Heart left ventricle (tissue), 13 donors: ENCODE data around the gene SARS1.

Experiments
- POLR2A ChIP-seq, 2 donors: fragments of 450-650 bp; IDR thresholded peaks; one replicate each; pipeline ENCODE4 v1.6.1; 2017; ENCODE audit warnings: antibody characterized with exemption in 2 of 2, mild to moderate bottlenecking in 2 of 2, moderate library complexity in 2 of 2
- TF ChIP-seq, protein P1 (sequence below), 12 donors: fragments of 200-600 bp; sonication (generic) in 4 of 12; IDR thresholded peaks; one replicate each; pipeline versions ENCODE4 v1.5.0 to v1.8.0; 2018 to 2022; ENCODE audit warnings: antibody characterized with exemption in 12 of 12, mild to moderate bottlenecking in 5 of 12
- donor health status: ischemic (EF 13 %, LVEDD 7.1; RV severe dilation, severe dysfunction).
- donor health status: DM: no; HTN: yes; CAD: no.
- donor health status: DM: no; HTN: no; CAD: no.
- donor health status: ischemic (EF 25% LVEDD 6.9; RV normal size, moderate dysfunction).
- donor health status: ischemic (EF 25% LVEDD 5.7; RV mildly dilated, moderate dysfunction).
- donor health status: ischemic (EF 35%, LVEDD 5.7; RV mildly dilated, moderate dysfunction).
- donor health status: nonischemic (EF 11% LVEDD 7.7; RV severe dilation, severe dysfunction).
- donor health status: DM: yes; HTN: yes; CAD: no.
- donor health status: PGD.
- donor health status: ischemic (EF 29% LVEDD 5.4; RV normal size, mild dysfunction).
- donor health status: nonischemic (EF 23%, LVEDD 6.1; RV moderate dilation, normal function).

DNA sequence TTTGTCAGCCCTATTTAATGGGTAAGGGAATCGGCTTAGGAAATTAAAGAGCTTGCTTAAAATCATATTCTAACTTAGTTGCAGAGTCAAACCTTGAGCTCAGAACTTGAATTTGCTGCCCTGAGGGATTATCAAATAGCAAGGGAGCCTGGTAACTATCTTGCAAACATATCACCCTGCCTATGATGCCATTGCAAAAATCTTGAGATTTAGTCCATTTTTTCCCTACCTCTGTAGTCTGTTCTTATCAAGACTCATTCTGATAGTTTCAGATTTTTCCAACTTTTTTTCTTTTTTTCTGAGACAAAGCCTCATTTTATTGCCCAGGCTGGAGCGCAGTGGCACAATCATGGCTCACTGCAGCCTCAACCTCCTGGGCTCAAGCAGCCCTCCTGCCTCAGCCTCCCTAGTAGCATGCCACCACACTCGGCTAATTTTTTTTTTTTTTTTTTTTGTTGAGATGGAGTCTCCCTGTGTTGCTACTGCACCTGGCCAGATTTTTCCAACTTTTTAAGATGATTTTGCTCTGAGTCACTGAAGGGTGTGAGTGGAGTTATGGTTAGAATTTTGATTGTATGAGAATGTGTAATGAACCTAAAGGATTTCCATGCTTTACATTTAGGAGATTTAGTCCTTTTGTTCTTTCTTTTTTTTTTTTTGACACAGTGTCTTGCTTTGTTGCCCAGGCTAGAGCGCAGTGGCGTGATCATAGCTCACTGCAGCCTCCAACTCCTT is 12.2 kb downstream of the SARS1 start:
- TF ChIP-seq, protein P1, sequence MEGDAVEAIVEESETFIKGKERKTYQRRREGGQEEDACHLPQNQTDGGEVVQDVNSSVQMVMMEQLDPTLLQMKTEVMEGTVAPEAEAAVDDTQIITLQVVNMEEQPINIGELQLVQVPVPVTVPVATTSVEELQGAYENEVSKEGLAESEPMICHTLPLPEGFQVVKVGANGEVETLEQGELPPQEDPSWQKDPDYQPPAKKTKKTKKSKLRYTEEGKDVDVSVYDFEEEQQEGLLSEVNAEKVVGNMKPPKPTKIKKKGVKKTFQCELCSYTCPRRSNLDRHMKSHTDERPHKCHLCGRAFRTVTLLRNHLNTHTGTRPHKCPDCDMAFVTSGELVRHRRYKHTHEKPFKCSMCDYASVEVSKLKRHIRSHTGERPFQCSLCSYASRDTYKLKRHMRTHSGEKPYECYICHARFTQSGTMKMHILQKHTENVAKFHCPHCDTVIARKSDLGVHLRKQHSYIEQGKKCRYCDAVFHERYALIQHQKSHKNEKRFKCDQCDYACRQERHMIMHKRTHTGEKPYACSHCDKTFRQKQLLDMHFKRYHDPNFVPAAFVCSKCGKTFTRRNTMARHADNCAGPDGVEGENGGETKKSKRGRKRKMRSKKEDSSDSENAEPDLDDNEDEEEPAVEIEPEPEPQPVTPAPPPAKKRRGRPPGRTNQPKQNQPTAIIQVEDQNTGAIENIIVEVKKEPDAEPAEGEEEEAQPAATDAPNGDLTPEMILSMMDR (IDR thresholded peaks at IDR 0.05) = no peak
- no peak for TF ChIP-seq POLR2A (IDR thresholded peaks at IDR 0.05)
